ENCODE results near the gene KIF1C.

KIF1C gene

GRCh38 chr17:4997302-4998026 lies at the start of gene KIF1C, which contains the start of gene INCA1:
Gene KIF1C (plus strand): TSS chr17:4997950. CDS start chr17:5000247, 2,297 bp downstream.
Gene INCA1 (minus strand): TSS chr17:4997522. CDS start chr17:4994437, 3,085 bp downstream.
- peak; percentile 73 to 84 for DNase-seq (ENCODE audit: low read depth in 2 of 2, low spot score in 1 of 2)

- DNase-seq (ENCODE audit: low read depth in 2 of 2, low spot score in 1 of 2), result peak; percentile 75 to 82
Measured at GRCh38 chr17:4948166-4948930, 49.4 kb upstream of the KIF1C start, which contains the start of gene PFN1. Gene PFN1 (minus strand): TSS chr17:4948530. CDS start chr17:4948394, 136 bp downstream.

GRCh38 chr17:4948931-4949320 lies 48.8 kb upstream of the KIF1C start:
- no peak for DNase-seq (ENCODE audit: low read depth in 2 of 2, low spot score in 1 of 2)

GRCh38 chr17:4949321-4950074 lies 48.3 kb upstream of the KIF1C start:
- no peak for DNase-seq (ENCODE audit: low read depth in 2 of 2, low spot score in 1 of 2)

- no peak for DNase-seq (ENCODE audit: low read depth in 2 of 2, low spot score in 1 of 2)
Measured at GRCh38 chr17:4950075-4950745, 47.5 kb upstream of the KIF1C start.

GRCh38 chr17:4950746-4951204 lies 47.0 kb upstream of the KIF1C start, which contains the start of gene ENO3:
Gene ENO3 (plus strand): TSS chr17:4951119. CDS start chr17:4951830, 711 bp downstream.
- no peak for DNase-seq (ENCODE audit: low read depth in 2 of 2, low spot score in 1 of 2)

GRCh38 chr17:4951486-4951885 lies 46.3 kb upstream of the KIF1C start:
- no peak for DNase-seq (ENCODE audit: low read depth in 2 of 2, low spot score in 1 of 2)

GRCh38 chr17:4953451-4953961 lies 44.2 kb upstream of the KIF1C start:
- no peak for DNase-seq (ENCODE audit: low read depth in 2 of 2, low spot score in 1 of 2)

GRCh38 chr17:4955091-4955490 lies 42.7 kb upstream of the KIF1C start:
- DNase-seq (ENCODE audit: low read depth in 2 of 2, low spot score in 1 of 2), result no peak

GRCh38 chr17:4956493-4957061 lies 41.2 kb upstream of the KIF1C start:
- DNase-seq (ENCODE audit: low read depth in 2 of 2, low spot score in 1 of 2), result no peak

GRCh38 chr17:4958102-4958501 lies 39.6 kb upstream of the KIF1C start:
- no peak for DNase-seq (ENCODE audit: low read depth in 2 of 2, low spot score in 1 of 2)

- no peak for DNase-seq (ENCODE audit: low read depth in 2 of 2, low spot score in 1 of 2)
Measured at GRCh38 chr17:4959261-4959965, 38.3 kb upstream of the KIF1C start.

GRCh38 chr17:4960279-4960922 lies 37.3 kb upstream of the KIF1C start:
- no peak for DNase-seq (ENCODE audit: low read depth in 2 of 2, low spot score in 1 of 2)

- no peak for DNase-seq (ENCODE audit: low read depth in 2 of 2, low spot score in 1 of 2)
Measured at GRCh38 chr17:4965311-4965986, 32.3 kb upstream of the KIF1C start.

- DNase-seq (ENCODE audit: low read depth in 2 of 2, low spot score in 1 of 2), result peak; percentile 77 to 90
Measured at GRCh38 chr17:4966844-4967538, 30.8 kb upstream of the KIF1C start.

GRCh38 chr17:4967539-4968485 lies 29.9 kb upstream of the KIF1C start, which contains the start of gene SPAG7:
Gene SPAG7 (minus strand): TSS chr17:4967817. CDS start chr17:4967804, 13 bp downstream.
- DNase-seq (ENCODE audit: low read depth in 2 of 2, low spot score in 1 of 2), result peak; percentile 85 to 89

Data from stimulated activated CD8-positive, alpha-beta memory T cell treated with anti-CD3 and anti-CD28 coated beads, Interleukin-4, amount 100 ng/mL, for 1 hour (primary cell).